HS-27A (cell line): ENCODE measurements around the gene MYO5C.
"Not testable (repeated sequence)": the region's sequence is repeated elsewhere in the genome, so short reads cannot be mapped to it uniquely, and the experiment has no call there.

ENCODE experiments used
- DNase-seq: peaks from one replicate; pipeline ENCODE4 v3.0.0-alpha.2; 2012; ENCODE audit warnings: low read depth, missing footprints

MYO5C gene

DNA sequence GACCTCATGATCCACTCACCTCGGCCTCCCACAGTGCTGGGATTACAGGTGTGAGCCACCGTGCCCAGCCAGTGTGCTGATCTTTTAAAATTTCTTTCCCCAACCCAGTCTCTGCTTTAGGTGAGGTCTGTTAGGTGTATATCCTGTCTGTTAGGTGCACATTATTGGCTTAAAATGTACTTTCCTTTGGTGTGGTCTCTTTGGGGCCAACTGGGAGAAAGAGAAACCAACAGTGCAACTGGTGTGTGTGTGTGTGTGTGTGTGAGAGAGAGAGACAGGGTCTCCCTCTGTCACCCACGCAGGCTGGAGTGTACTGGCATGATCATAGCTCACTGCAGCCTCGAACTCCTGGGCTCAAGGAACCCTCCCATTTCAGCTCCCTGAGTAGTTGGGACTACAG is 54.1 kb downstream of the MYO5C start:
- no peak for DNase-seq

DNA sequence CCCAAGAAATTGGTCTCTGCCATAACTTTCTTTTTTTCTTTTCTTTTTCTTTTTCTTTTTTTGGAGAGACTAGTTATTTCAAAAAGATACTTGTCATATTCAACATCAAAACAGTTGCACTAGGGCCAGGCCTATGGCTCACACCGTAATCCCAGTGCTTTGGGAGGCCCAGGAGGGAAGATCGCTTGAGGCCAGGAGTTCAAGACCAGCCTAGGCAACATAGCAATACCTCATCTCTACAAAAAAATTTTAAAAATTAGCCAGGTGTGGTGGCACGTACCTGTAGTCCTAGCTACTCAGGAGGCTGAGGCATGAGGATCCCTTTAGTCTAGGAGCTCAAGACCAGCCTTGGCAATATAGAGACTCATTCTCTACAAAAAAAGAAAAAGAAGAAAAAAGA is 55.4 kb downstream of the MYO5C start:
- no peak for DNase-seq

- not testable (repeated sequence) for DNase-seq
Observed at GRCh38 chr15:52238989-52239525, 56.5 kb downstream of the MYO5C start.

DNA sequence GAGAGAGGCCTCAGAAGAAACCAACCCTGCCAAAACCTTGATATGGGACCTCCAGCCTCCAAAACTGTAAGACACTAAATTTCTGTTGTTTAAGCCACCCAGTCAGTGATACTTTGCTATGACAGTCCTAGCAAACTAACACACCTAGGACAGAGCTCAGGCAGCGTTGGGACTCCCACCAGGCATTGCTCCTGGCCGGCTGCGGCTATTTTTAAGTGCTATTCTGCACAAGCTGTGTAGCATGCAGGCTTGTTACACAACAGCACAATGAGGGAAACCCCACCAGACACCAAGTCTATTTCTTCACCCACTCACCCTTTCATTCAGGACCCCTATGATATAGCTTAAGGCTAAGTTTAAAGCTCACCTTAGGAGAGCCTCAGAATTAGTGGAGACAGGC is 57.5 kb downstream of the MYO5C start:
- no peak for DNase-seq

GRCh38 chr15:52236013-52236412 is 59.6 kb downstream of the MYO5C start:
- no peak for DNase-seq

GRCh38 chr15:52234596-52235541 is 60.7 kb downstream of the MYO5C start:
- DNase-seq = no peak

DNA sequence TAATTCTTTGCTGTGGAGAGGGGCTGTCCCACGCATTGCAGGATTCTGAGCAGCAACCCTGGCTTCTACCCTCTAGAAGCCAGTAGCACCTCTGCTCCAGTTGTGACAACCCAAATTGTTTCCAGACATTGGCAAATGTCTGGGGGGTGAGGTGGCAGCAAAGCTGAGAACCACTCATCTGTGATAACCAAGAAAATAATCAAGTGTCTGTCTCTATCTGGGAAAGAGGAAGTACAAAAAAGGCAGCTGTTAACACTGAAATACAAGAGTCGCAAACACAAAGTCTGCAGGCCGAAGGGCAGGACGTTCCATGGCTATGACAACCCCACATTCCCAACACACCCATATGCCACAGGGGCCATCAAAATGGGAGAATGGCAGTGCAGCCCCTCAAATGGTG is 62.2 kb downstream of the MYO5C start:
- DNase-seq = no peak

GRCh38 chr15:52232327-52232726 is 63.3 kb downstream of the MYO5C start:
- DNase-seq = no peak

- DNase-seq = no peak
Observed at GRCh38 chr15:52230073-52230472, 65.5 kb downstream of the MYO5C start.

GRCh38 chr15:52228921-52229320 is 66.7 kb downstream of the MYO5C start:
- no peak for DNase-seq

- peak; percentile 57 for DNase-seq
Observed at GRCh38 chr15:52227456-52227855, 68.1 kb downstream of the MYO5C start.

- no peak for DNase-seq
Observed at GRCh38 chr15:52225230-52225629, 70.4 kb downstream of the MYO5C start.

DNA sequence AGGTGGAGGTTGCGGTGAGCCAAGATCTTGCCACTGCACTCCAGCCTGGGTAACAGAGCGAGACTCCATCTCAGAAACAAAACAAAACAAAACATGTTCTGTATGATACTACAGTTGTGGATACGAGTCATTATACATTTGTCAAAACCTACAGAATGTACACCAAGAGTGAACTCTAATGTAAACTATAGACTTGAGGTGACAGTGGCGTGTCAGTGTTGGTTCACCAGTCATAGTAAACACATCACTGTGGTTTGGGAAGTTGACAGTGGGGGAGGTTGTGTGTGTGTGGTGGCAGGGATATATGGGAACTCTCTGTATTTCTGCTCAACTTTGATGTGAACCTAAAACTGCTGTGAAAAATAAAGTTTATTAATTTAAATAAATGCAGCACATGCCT is 71.4 kb downstream of the MYO5C start:
- DNase-seq = no peak

DNA sequence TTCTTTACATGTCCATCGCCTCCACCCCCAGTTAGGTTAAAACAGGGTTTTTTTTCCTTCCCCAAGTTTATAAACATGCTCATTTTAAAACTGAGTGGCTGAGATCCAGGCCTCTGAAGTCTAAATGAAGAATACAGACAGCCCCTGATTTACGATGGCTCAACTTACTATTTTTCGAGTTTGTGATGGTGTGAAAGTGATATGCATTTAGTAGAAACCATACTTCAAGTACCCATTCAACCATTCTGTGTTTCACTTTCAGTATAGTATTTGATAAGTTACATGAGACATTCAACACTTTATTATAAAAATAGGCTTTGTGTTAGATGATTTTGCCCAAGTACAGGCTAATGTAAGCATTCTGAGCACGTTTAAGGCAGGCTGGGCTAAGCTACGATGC is 73.9 kb downstream of the MYO5C start:
- DNase-seq = no peak

- no peak for DNase-seq
Observed at GRCh38 chr15:52220937-52221660, 74.5 kb downstream of the MYO5C start.

DNA sequence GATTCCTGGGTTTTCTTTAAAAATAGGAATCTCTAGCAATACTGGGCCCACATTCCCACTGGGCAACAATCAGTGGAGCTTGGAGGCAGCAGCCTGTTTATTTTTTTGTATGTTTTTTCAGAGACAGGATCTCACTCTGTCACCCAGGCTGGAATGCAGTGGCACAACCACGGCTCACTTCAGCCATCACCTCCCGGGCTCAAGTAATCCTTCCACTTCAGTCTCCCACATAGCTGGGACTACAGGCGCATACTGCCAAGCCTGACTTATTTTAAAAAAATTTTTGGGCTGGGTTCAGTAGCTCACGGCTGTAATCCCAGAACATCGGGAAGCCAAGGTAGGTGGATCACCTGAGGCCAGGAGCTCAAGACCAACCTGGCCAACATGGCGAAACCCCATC is 75.4 kb downstream of the MYO5C start:
- DNase-seq = no peak

DNA sequence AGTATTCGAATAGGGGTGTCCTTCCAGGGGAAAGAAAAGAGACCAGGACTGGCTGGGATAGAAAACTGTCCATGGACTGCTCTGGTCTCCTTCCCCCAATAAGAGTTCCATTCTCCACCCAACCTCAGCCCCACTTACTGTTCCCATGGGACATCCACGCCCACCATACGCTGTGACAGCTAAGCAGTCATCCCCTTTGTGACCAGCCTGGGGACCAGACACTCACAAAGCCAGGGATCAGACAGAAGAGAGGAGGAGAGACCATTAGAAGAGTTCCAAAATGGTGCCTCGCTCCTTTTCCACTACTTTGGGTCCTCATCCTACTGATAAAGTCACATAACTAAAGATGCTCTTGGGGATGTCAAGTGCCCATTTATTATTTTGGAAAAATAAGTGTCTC is 76.8 kb downstream of the MYO5C start:
- DNase-seq = no peak

DNA sequence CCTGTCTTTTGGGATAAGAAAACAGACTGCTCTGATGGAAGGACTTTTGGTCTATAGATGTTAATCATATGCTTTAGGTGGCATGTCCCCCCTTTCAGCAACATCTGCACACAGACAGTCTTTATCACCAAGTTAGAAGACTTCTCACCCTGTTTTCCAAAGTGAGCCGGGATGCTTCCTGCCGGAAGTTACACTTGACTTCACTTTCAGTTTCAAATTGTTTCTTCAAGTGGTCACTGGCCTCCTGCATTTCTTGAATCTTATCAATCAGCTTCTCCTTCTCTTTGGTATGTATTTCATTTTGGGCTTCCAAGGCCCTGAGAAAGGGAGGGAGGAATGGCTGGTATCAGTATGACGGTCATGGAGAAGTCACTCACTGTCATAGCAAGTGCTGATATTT is 77.2 kb downstream of the MYO5C start:
- no peak for DNase-seq

DNA sequence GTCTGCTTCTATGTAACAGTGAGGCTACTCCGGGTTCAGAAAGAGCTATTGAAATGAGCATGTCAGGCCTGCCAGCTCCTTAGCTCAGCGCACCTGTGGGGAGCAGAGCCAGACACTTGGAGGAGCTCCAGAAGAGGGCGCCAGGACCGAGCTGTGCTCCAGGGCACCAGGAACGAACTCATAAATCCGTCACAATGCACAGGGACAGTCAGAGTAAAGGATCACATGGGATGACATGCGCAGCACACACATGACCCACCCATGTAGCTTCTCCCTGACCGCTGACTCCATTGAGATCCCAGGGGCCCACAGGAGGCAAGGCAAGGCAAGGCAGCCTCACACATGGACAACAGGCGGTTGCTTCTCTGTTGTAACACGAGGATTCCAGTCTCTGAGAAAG is 78.4 kb downstream of the MYO5C start:
- DNase-seq = no peak

- DNase-seq = no peak
Observed at GRCh38 chr15:52214553-52214952, 81.1 kb downstream of the MYO5C start.

DNA sequence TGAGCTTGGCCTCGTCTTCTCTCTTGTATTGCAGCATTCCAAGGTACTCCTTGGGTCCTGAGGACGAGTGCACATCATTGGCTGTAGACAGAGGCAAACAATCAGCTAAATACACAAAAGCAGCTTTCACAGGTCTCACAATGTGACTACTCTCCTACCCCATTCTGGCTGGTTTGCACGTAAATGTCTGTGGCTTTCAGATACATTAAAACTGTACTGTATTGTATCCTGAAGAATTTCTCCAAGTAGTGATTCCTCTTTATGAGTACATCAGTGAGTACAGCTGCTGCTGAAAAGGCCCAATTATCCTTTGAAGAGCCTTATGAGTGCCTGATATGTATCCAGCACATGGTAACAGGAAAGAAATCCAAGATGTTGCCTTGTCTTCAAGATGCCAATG is 82.4 kb downstream of the MYO5C start:
- DNase-seq = no peak

GRCh38 chr15:52208306-52208946 is 87.2 kb downstream of the MYO5C start:
- peak; percentile 41 for DNase-seq

- no peak for DNase-seq
Observed at GRCh38 chr15:52207191-52207590, 88.4 kb downstream of the MYO5C start.
